Activated CD8-positive, alpha-beta T cell treated with anti-CD3 and anti-CD28 coated beads, Interleukin-2, amount 10 ng/mL, durations not matched to agents 7 days and 5 days (primary cell): Measurements from ENCODE around the gene RPS6KB2. TPM values are rescaled to one million over a fixed set of nuclear protein-coding genes. Genes with fewer than 3 reads are reported as not detected.

Source experiments
- ATAC-seq: fragments of 150-1000 bp; cut with Tn5 transposase; one replicate; pipeline ENCODE4 v1.10.0; 2021; ENCODE audit warnings: moderate library complexity
- CTCF ChIA-PET: fragments of 350-600 bp; sonication (Branson Sonifier 250); formaldehyde crosslinking; loops from one replicate; lab custom pipeline; 2021; ENCODE audit warnings: antibody characterized with exemption; lab: Charles Lee
- POLR2A ChIA-PET: fragments of 350-600 bp; sonication (Branson Sonifier 250); formaldehyde crosslinking; loops from one replicate; lab custom pipeline; 2021; ENCODE audit warnings: antibody characterized with exemption; lab: Charles Lee
- DNase-seq: peaks from one replicate; pipeline ENCODE4 v3.0.0-alpha.2; 2020
- H3K27ac Mint-ChIP-seq: one replicate; pipeline ENCODE4 v1.8.0; 2021; ENCODE audit warnings: mild to moderate bottlenecking, mixed read lengths
- H3K27me3 Mint-ChIP-seq: one replicate; pipeline ENCODE4 v1.8.0; 2021; ENCODE audit warnings: low read depth, mixed read lengths
- H3K36me3 Mint-ChIP-seq: one replicate; pipeline ENCODE4 v1.8.0; 2021; ENCODE audit warnings: low read depth, mixed read lengths
- H3K4me1 Mint-ChIP-seq: one replicate; pipeline ENCODE4 v1.8.0; 2021; ENCODE audit warnings: low read depth, mixed read lengths
- H3K4me3 Mint-ChIP-seq: one replicate; pipeline ENCODE4 v1.8.0; 2021; ENCODE audit warnings: mild to moderate bottlenecking, mixed read lengths
- H3K9me3 Mint-ChIP-seq: one replicate; pipeline ENCODE4 v1.8.0; 2022; ENCODE audit warnings: mixed read lengths; ENCODE audit not compliant: insufficient read depth
- total RNA-seq, 2 experiments: library from RNA; stranded (reverse); gene quantifications; one replicate each; pipeline ENCODE4 v1.2.3, GENCODE V29; 2021

RPS6KB2 gene
- total RNA-seq, 2 experiments from 2014 or later: 64.0 to 66.9 TPM

DNA sequence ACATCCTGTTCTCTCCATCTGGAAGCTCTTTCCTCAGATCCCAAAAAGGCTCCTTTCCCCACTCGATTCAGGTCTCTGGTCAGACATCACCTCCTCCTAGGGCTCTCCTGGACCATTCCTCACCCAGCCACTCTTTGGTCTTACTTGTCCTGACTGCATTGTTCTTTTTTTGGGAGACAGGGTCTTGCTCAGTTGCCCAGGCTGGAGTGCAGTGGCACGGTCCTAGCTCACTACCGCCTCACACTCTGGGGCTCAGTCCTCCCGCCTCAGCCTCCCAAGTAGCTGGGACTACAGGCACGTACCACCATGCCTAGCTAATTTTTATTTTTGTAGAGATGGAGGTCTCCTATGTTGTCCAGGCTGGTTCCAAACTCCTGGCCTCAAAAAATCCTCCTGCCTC is 17.2 kb downstream of the RPS6KB2 start:
- ChIA-PET POLR2A (interaction anchor here (1.0 to 1.9 kb wide), 3 partner anchors 8 to 28 kb away, joined by 3 to 6 read pairs (median 6); partner anchors contain the start of gene PTPRCAP), CTCF (no interaction called here)
- Mint-ChIP-seq H3K9me3 (no peaks in the 10 kb centered on the region), H3K36me3 (peaks cover 6% of the 10 kb centered on the region), H3K27ac (peak overlapping the region; percentile 63), H3K4me3 (peak overlapping the region; percentile 40), H3K27me3 (peaks cover 2% of the 10 kb centered on the region), H3K4me1 (peaks cover 54% of the 10 kb centered on the region)
- no peak for ATAC-seq
- no peak for DNase-seq

DNA sequence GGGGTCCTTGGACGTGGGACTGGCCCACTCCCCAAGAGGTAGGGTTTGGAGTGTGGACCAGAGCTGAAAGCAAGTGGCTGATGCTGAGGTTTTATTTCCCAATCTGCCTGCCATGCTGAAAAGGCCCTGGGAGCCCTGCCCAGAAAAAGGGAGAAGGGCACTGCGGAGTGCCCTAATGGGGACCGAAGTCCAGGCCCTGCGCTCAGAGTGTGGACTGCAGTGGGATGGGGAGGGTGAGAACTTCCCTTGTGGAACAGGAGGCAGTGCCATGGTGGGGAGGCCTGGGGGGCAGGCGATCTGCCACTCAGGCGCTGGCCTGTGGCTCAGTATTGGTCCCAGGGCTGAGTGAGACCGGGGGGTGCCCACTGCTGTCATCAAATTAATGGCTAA is 19.9 kb downstream of the RPS6KB2 start:
- peaks cover 2% of the 10 kb centered on the region for H3K27me3 Mint-ChIP-seq
- H3K27ac Mint-ChIP-seq: no peak overlapping the region
- ChIA-PET CTCF (interaction anchor here (1.0 kb wide), 1 partner anchor 11 kb away, joined by 3 read pairs; no protein-coding TSS in a partner anchor), POLR2A (interaction anchor here (1.0 kb wide), 2 partner anchors 17 to 40 kb away, joined by 3 read pairs; no protein-coding TSS in a partner anchor)
- DNase-seq (no peak), ATAC-seq (no peak)
- no peaks in the 10 kb centered on the region for H3K36me3 Mint-ChIP-seq
- H3K9me3 Mint-ChIP-seq: no peaks in the 10 kb centered on the region
- H3K4me3 Mint-ChIP-seq: no peak overlapping the region
- peaks cover 35% of the 10 kb centered on the region for H3K4me1 Mint-ChIP-seq

- Mint-ChIP-seq H3K27ac (no peak overlapping the region), H3K36me3 (no peaks in the 10 kb centered on the region), H3K27me3 (peaks cover 2% of the 10 kb centered on the region), H3K4me1 (peaks cover 28% of the 10 kb centered on the region), H3K4me3 (no peak overlapping the region), H3K9me3 (no peaks in the 10 kb centered on the region)
- POLR2A ChIA-PET: interaction anchor here (0.7 to 4.7 kb wide), 4 partner anchors 8 to 41 kb away, joined by 3 to 34 read pairs (median 4); partner anchors contain the start of gene PTPRCAP
- no peak for ATAC-seq
- DNase-seq: no peak
- CTCF ChIA-PET: interaction anchor here (1.4 kb wide), 1 partner anchor 98 kb away, joined by 3 read pairs; no protein-coding TSS in a partner anchor
These were observed 21.0 kb downstream of the RPS6KB2 start for GRCh38 chr11:67449116-67449844.

- CTCF ChIA-PET: interaction anchor here (1.4 kb wide), 2 partner anchors 68 to 99 kb away, joined by 3 read pairs; no protein-coding TSS in a partner anchor
- POLR2A ChIA-PET: interaction anchor here (0.5 to 4.7 kb wide), 6 partner anchors 10 to 1925 kb away, joined by 3 to 34 read pairs (median 4); partner anchors contain the start of gene PTPRCAP
- Mint-ChIP-seq H3K27me3 (peaks cover 2% of the 10 kb centered on the region), H3K4me3 (no peak overlapping the region), H3K4me1 (peaks cover 12% of the 10 kb centered on the region), H3K9me3 (no peaks in the 10 kb centered on the region), H3K27ac (no peak overlapping the region), H3K36me3 (no peaks in the 10 kb centered on the region)
- no peak for ATAC-seq
- DNase-seq: no peak
These were observed 22.7 kb downstream of the RPS6KB2 start for GRCh38 chr11:67450796-67451657.

- Mint-ChIP-seq H3K4me3 (no peak overlapping the region), H3K27ac (no peak overlapping the region), H3K4me1 (peaks cover 9% of the 10 kb centered on the region), H3K36me3 (no peaks in the 10 kb centered on the region), H3K27me3 (peaks cover 2% of the 10 kb centered on the region), H3K9me3 (no peaks in the 10 kb centered on the region)
- no peak for ATAC-seq
- ChIA-PET CTCF (interaction anchor here (1.4 kb wide), 1 partner anchor 69 kb away, joined by 3 read pairs; no protein-coding TSS in a partner anchor), POLR2A (interaction anchor here (0.7 to 4.7 kb wide), 5 partner anchors 12 to 23 kb away, joined by 3 to 34 read pairs (median 3); partner anchors contain the start of genes PTPRCAP and RPS6KB2)
- DNase-seq: no peak
These were observed 23.3 kb downstream of the RPS6KB2 start for GRCh38 chr11:67451658-67451976.

DNA sequence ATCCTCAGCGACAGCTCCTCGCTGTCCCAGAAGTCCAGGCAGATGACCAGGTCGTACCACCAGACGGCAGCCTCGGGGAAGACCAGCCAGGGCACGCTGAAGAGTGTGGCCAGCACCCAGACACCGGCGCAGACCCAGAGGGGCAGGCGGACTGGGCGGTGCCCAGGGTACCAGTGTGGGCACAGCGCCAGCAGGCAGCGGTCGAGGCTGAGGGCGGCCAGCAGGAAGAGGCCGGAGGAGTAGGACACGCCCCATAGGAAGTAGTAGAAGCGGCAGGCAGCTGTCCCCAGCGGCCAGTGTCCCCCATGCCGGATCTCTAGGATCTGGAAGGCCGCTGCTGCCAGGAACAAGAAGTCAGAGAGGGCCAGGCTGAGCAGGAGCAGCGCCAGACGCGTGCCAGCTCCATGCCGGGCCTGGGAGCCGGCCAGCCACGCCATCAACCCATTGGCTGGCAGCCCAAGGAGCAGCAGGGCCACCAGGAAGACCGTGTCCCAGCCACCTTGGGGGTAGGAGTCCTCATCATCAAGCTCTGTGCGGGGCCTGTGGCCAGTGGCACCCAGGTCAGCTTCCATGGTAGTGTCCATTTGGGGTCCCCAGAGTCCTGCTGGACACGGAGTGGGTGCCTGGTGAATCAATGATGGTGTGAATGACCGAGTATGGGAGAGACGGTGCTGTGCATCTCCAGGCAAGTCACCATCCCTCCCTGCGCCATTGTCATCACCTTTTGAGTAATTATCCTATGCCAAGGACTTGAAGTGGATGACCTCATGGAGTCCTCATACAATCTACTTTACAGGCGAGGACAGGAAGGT is 24.1 kb downstream of the RPS6KB2 start, which contains the start of gene GPR152:
GPR152 (minus strand) TSS at position 589 of the 812 bp plus-strand sequence; CDS start at position 584, 5 bp downstream.
- no peak within 1 kb of the TSS for H3K4me3 Mint-ChIP-seq
- no peaks in the 10 kb centered on the region for H3K9me3 Mint-ChIP-seq
- H3K27me3 Mint-ChIP-seq: peaks cover under 1% of the 10 kb centered on the region
- ATAC-seq (no peak), DNase-seq (no peak)
- ChIA-PET POLR2A (interaction anchor here (0.7 to 4.7 kb wide), 6 partner anchors 11 to 32 kb away, joined by 3 to 34 read pairs (median 3); partner anchors contain the start of genes PTPRCAP and RPS6KB2), CTCF (interaction anchor here (0.8 kb wide), 1 partner anchor 16 kb away, joined by 3 read pairs; no protein-coding TSS in a partner anchor)
- no peaks in the 10 kb centered on the region for H3K36me3 Mint-ChIP-seq
- H3K27ac Mint-ChIP-seq: no peak within 1 kb of the TSS
- peaks cover 9% of the 10 kb centered on the region for H3K4me1 Mint-ChIP-seq

DNA sequence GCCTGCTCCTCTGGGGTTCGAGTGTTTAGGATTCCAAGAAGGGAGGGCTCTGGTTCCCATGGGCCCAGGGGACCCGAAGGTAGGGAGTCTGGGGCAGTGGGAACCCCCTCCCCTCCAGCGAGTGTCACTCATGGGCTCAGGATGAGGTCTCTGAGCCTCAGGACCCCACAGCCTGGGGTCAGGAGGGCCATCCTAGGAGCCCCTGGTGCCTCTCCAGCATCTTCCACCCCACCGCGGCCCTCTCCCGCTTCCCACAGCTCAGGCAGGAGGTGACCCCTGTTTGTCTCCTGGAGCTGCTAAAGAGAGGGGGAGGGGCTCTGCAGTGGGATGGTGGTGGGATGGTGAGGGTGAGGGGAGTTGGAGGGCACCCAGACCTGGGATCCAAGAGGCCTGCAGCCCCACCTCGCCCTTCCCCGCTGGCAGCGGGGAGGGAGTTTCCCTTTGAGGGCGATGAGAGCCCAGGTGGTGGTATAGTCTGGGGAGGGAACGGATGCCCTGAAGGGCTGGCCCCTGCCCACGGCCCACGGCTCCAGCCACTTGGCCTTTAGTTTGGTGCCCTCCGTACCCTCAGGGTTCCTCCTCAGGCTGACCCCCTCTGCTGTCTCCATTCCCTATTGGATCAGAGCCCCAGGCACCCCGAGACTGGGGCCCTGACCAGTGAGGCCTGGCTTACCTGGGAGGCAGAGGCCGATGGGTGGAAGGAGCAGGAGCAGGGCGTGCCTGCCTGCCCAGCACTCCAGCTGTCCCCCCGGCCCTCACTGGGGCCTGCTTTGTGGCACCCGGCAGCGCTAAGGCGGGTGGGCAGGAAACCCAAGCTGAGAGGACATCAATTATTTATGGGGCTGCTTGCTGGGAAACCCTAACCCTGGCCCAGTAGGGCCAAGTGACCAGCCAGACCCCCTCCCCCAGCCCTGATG is 25.8 kb downstream of the RPS6KB2 start:
- H3K4me1 Mint-ChIP-seq: peaks cover 6% of the 10 kb centered on the region
- H3K9me3 Mint-ChIP-seq: no peaks in the 10 kb centered on the region
- ATAC-seq: no peak
- no peak for DNase-seq
- no peak overlapping the region for H3K4me3 Mint-ChIP-seq
- no peaks in the 10 kb centered on the region for H3K36me3 Mint-ChIP-seq
- no peak overlapping the region for H3K27ac Mint-ChIP-seq
- no peaks in the 10 kb centered on the region for H3K27me3 Mint-ChIP-seq
- POLR2A ChIA-PET: no interaction called here
- CTCF ChIA-PET: no interaction called here

DNA sequence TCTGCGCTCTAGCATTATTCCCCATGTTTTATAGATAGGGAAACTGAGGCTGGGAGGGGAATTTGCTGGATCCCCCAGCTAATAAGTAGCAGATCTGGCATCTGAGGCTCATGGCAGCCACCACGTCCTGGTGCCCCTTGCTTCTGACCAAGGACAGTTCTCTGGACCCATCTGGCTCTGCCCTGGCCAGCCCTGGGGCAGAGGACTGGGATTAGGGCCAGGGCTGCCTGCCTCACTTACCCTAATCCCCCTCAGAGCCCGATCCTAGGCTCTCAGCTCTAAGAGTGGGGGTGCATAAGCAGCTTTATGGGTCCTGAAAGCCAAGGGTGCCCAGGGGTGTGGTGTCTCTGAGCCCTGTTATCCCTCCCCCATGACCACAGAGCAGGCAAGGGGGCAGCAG is 26.8 kb downstream of the RPS6KB2 start, which contains the start of gene CABP4:
CABP4 (plus strand) TSS at position 301 of the 400 bp plus-strand sequence; CDS start at position 371, 70 bp downstream.
- Mint-ChIP-seq H3K9me3 (no peaks in the 10 kb centered on the region), H3K4me1 (peaks cover 8% of the 10 kb centered on the region), H3K36me3 (no peaks in the 10 kb centered on the region), H3K27ac (no peak within 1 kb of the TSS), H3K27me3 (peaks cover 2% of the 10 kb centered on the region), H3K4me3 (no peak within 1 kb of the TSS)
- DNase-seq (no peak), ATAC-seq (no peak)
- ChIA-PET CTCF (no interaction called here), POLR2A (interaction anchor here (2.4 kb wide), 1 partner anchor 18 kb away, joined by 6 read pairs; the partner anchor contains the start of gene PTPRCAP)

GRCh38 chr11:67456068-67456705 is 27.9 kb downstream of the RPS6KB2 start:
- Mint-ChIP-seq H3K27me3 (peaks cover 2% of the 10 kb centered on the region), H3K36me3 (no peaks in the 10 kb centered on the region), H3K9me3 (no peaks in the 10 kb centered on the region), H3K4me3 (no peak overlapping the region), H3K27ac (no peak overlapping the region), H3K4me1 (peaks cover 7% of the 10 kb centered on the region)
- DNase-seq (no peak), ATAC-seq (no peak)
- ChIA-PET POLR2A (interaction anchor here (2.4 kb wide), 1 partner anchor 19 kb away, joined by 6 read pairs; the partner anchor contains the start of gene PTPRCAP), CTCF (no interaction called here)

- Mint-ChIP-seq H3K27me3 (peaks cover 2% of the 10 kb centered on the region), H3K36me3 (no peaks in the 10 kb centered on the region), H3K27ac (no peak overlapping the region), H3K4me1 (peaks cover 2% of the 10 kb centered on the region), H3K9me3 (no peaks in the 10 kb centered on the region), H3K4me3 (no peak overlapping the region)
- ATAC-seq: no peak
- DNase-seq: no peak
- POLR2A ChIA-PET: no interaction called here
- CTCF ChIA-PET: no interaction called here
These were observed 29.2 kb downstream of the RPS6KB2 start for GRCh38 chr11:67457453-67457852.
